ENCODE results near the gene CNIH3.

Gene CNIH3

DNA sequence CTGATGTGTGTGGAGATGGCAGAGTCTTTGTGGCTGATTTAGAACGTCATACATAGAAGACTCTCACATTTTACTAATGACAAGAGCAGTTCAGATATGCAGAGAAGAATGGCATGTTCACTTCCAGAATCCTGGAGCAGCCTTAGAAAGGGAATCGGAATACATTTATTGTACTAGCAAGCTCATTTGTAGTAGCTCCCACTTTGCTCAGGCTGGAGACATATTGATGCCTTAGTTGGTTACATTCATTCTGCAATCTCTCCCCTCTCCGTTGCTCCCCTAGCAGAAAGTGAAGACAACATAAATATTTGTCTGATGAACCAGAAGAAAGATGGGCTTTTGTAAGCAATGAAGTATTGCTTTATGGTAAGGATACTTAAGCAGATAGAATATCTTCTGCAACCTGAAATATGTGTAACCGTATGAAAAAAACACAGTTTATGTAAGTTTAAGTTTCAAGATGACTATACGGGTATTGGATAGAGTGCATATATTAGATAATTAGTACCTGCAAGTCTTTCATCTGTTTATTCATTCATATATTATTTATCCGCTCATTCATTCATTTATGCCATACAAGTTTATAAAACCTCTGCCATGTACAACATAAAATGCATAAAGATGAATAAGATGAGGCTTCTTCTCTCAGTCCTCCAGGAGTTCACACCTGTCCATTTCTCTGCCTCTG lies 135.7 kb downstream of the CNIH3 start:
- Histone ChIP-seq H3K9ac (ENCODE audit: low read length) (no peak overlapping the region), H3K79me2 (ENCODE audit: insufficient read depth, low read length) (no peaks in the 10 kb centered on the region), H3F3A (ENCODE audit: insufficient read depth, low read length) (no peaks in the 10 kb centered on the region), H3K27me3 (ENCODE audit: insufficient read depth, low read length) (no peaks in the 10 kb centered on the region; the same call in 1 of the 2 replicates), H4K20me1 (ENCODE audit: insufficient read depth, low read length) (no peaks in the 10 kb centered on the region), H2AFZ (ENCODE audit: low read length) (no peak overlapping the region), H3K4me3 (ENCODE audit: low read depth, low read length, poor library complexity, severe bottlenecking) (no peak overlapping the region), H3K27ac (ENCODE audit: low read depth, low read length, poor library complexity, severe bottlenecking) (no peak overlapping the region), H3K4me2 (ENCODE audit: low read length) (no peak overlapping the region), H3K9me2 (ENCODE audit: low read depth, low read length) (no peaks in the 10 kb centered on the region), H3K36me3 (ENCODE audit: insufficient read depth, low read length) (no peaks in the 10 kb centered on the region), H3K9me3 (ENCODE audit: low read length) (no peaks in the 10 kb centered on the region), H3K4me1 (ENCODE audit: insufficient read depth, low read length, severe bottlenecking) (no peaks in the 10 kb centered on the region)
- TF ChIP-seq EZH2 (IDR thresholded peaks at IDR 0.05; ENCODE audit: borderline replicate concordance, low read length): no peak
- TF ChIP-seq, protein P1, sequence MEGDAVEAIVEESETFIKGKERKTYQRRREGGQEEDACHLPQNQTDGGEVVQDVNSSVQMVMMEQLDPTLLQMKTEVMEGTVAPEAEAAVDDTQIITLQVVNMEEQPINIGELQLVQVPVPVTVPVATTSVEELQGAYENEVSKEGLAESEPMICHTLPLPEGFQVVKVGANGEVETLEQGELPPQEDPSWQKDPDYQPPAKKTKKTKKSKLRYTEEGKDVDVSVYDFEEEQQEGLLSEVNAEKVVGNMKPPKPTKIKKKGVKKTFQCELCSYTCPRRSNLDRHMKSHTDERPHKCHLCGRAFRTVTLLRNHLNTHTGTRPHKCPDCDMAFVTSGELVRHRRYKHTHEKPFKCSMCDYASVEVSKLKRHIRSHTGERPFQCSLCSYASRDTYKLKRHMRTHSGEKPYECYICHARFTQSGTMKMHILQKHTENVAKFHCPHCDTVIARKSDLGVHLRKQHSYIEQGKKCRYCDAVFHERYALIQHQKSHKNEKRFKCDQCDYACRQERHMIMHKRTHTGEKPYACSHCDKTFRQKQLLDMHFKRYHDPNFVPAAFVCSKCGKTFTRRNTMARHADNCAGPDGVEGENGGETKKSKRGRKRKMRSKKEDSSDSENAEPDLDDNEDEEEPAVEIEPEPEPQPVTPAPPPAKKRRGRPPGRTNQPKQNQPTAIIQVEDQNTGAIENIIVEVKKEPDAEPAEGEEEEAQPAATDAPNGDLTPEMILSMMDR (IDR thresholded peaks at IDR 0.05; ENCODE audit: low read length): no peak

DNA sequence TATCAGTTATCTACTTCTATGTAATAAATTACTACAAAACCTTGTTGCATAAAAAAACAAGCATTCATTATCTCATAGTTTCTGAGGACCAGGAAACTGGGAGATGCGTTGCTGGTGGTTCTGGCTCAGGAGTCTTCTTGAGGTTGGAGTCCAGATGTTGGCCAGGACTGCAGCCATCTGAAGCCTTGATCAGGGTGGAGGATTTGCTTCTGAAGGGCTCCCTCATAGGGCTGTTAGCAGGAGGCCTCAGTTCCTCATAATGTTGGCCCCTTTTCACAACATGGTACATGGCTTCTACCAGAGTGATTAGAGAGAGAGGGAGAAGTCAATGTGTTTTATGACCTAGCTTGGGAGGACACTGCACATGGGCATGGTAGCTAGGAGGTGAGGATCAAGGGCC lies 137.4 kb downstream of the CNIH3 start:
- TF ChIP-seq, protein P1 (IDR thresholded peaks at IDR 0.05; ENCODE audit: low read length): no peak
- no peak for TF ChIP-seq EZH2 (IDR thresholded peaks at IDR 0.05; ENCODE audit: borderline replicate concordance, low read length)
- no peak overlapping the region for H2AFZ ChIP-seq (ENCODE audit: low read length)
- no peaks in the 10 kb centered on the region for H3K36me3 ChIP-seq (ENCODE audit: insufficient read depth, low read length)
- H3K79me2 ChIP-seq (ENCODE audit: insufficient read depth, low read length): no peaks in the 10 kb centered on the region
- H3F3A ChIP-seq (ENCODE audit: insufficient read depth, low read length): no peaks in the 10 kb centered on the region
- no peaks in the 10 kb centered on the region for H4K20me1 ChIP-seq (ENCODE audit: insufficient read depth, low read length)
- no peaks in the 10 kb centered on the region for H3K9me2 ChIP-seq (ENCODE audit: low read depth, low read length)
- H3K4me3 ChIP-seq (ENCODE audit: low read depth, low read length, poor library complexity, severe bottlenecking): no peak overlapping the region
- no peak overlapping the region for H3K27ac ChIP-seq (ENCODE audit: low read depth, low read length, poor library complexity, severe bottlenecking)
- no peaks in the 10 kb centered on the region for H3K9me3 ChIP-seq (ENCODE audit: low read length)
- H3K4me1 ChIP-seq (ENCODE audit: insufficient read depth, low read length, severe bottlenecking): no peaks in the 10 kb centered on the region
- no peak overlapping the region for H3K9ac ChIP-seq (ENCODE audit: low read length)
- H3K4me2 ChIP-seq (ENCODE audit: low read length): no peak overlapping the region
- no peaks in the 10 kb centered on the region; the same call in 1 of the 2 replicates for H3K27me3 ChIP-seq (ENCODE audit: insufficient read depth, low read length)

DNA sequence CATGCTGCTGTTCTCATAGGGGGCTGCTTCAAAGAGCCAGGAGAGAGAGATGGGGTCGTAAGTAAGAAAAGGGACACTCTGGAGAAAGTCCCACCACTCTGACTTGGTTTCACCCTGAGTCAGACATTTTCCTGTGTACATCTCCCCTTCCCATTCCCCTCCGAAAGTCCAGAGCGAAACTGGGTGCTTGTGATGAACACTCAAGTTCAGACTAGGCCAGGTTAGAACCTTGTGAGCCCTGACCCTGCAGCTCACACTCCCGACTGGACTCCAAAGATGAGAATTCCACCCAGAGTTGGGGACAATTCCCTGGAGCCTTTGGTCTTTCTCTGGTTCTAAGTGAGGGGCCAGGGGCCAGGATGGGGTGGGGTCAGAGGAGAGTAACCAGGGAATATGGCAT lies 139.5 kb downstream of the CNIH3 start:
- no peak overlapping the region for H2AFZ ChIP-seq (ENCODE audit: low read length)
- H3K27ac ChIP-seq (ENCODE audit: low read depth, low read length, poor library complexity, severe bottlenecking): no peak overlapping the region
- H3K4me1 ChIP-seq (ENCODE audit: insufficient read depth, low read length, severe bottlenecking): no peaks in the 10 kb centered on the region
- TF ChIP-seq EZH2 (IDR thresholded peaks at IDR 0.05; ENCODE audit: borderline replicate concordance, low read length): no peak
- TF ChIP-seq, protein P1 (IDR thresholded peaks at IDR 0.05; ENCODE audit: low read length): no peak
- no peaks in the 10 kb centered on the region for H4K20me1 ChIP-seq (ENCODE audit: insufficient read depth, low read length)
- no peaks in the 10 kb centered on the region for H3K9me2 ChIP-seq (ENCODE audit: low read depth, low read length)
- H3K9me3 ChIP-seq (ENCODE audit: low read length): no peaks in the 10 kb centered on the region
- H3F3A ChIP-seq (ENCODE audit: insufficient read depth, low read length): no peaks in the 10 kb centered on the region
- H3K79me2 ChIP-seq (ENCODE audit: insufficient read depth, low read length): no peaks in the 10 kb centered on the region
- H3K4me3 ChIP-seq (ENCODE audit: low read depth, low read length, poor library complexity, severe bottlenecking): no peak overlapping the region
- no peak overlapping the region for H3K4me2 ChIP-seq (ENCODE audit: low read length)
- no peaks in the 10 kb centered on the region; the same call in 1 of the 2 replicates for H3K27me3 ChIP-seq (ENCODE audit: insufficient read depth, low read length)
- no peak overlapping the region for H3K9ac ChIP-seq (ENCODE audit: low read length)
- H3K36me3 ChIP-seq (ENCODE audit: insufficient read depth, low read length): no peaks in the 10 kb centered on the region

Data from OCI-LY1 (cell line).